Measurements from ENCODE around the gene CLEC2B.

DNA sequence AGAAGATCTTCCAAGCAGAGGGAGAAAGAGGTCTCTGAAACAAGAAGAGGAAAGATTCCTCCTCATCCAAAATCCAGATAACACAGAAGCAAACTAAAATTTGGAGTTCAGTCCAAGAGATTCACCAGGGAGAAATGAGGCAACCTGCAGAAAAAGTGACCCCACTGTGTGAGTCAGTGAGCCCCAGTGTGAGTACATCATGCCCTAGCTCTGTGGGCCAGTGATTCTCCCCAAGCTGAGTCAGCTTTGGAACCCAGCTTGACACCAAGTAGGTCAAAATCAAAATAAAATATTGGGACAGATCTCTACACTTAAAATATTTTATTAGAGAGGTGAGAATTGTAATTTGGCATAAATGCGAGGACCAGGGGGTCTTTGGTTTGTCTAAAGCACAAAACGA, 17.2 kb downstream of the CLEC2B start:
- TF ChIP-seq RAD21 (IDR thresholded peaks at IDR 0.05): no peak
- no peak for TF ChIP-seq YY1 (IDR thresholded peaks at IDR 0.05)
- no peak for TF ChIP-seq MAX (IDR thresholded peaks at IDR 0.05)
- TF ChIP-seq CTCF (IDR thresholded peaks at IDR 0.05; ENCODE audit: low read depth, low read length, missing input control): no peak
- TF ChIP-seq, protein P1, sequence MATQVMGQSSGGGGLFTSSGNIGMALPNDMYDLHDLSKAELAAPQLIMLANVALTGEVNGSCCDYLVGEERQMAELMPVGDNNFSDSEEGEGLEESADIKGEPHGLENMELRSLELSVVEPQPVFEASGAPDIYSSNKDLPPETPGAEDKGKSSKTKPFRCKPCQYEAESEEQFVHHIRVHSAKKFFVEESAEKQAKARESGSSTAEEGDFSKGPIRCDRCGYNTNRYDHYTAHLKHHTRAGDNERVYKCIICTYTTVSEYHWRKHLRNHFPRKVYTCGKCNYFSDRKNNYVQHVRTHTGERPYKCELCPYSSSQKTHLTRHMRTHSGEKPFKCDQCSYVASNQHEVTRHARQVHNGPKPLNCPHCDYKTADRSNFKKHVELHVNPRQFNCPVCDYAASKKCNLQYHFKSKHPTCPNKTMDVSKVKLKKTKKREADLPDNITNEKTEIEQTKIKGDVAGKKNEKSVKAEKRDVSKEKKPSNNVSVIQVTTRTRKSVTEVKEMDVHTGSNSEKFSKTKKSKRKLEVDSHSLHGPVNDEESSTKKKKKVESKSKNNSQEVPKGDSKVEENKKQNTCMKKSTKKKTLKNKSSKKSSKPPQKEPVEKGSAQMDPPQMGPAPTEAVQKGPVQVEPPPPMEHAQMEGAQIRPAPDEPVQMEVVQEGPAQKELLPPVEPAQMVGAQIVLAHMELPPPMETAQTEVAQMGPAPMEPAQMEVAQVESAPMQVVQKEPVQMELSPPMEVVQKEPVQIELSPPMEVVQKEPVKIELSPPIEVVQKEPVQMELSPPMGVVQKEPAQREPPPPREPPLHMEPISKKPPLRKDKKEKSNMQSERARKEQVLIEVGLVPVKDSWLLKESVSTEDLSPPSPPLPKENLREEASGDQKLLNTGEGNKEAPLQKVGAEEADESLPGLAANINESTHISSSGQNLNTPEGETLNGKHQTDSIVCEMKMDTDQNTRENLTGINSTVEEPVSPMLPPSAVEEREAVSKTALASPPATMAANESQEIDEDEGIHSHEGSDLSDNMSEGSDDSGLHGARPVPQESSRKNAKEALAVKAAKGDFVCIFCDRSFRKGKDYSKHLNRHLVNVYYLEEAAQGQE (IDR thresholded peaks at IDR 0.05): no peak
- TF ChIP-seq SP1 (IDR thresholded peaks at IDR 0.05): no peak
- no peak for TF ChIP-seq ATF3 (IDR thresholded peaks at IDR 0.05)
